ENCODE measurements around the gene TPRA1.

TPRA1 gene

DNA sequence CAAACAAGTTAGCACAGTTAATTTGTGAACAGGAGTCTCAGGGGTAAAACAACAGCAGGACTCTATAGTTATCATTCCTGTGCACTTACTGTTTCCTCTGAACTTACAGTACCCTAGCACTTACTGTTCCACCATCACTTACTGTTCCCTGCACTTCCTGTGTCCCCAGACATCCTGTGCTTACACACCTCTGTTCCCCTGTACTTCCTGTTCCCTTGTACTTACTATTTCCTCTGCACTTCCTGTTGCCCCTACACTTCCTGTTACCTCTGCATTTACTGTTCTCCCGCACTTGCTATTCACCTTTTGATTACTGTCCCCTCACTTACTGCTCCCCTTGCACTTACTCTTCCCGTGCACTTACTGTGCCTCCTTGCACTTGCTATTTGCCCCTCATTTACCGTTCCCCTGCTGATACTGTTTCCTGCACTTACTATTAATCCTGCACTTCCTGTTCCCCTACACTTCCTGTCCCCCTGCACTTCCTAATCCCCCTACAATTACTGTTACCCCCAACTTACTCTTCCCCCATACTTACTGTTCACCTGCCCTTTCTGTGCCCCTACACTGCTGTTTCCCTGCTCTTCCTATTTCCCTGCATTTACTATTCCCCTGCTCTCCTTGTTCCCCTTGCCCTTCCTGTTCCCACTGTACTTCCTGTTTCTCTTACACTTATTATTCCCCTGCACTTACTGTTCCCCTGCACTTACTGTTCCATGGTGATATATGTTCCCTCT, 30.3 kb downstream of the TPRA1 start:
- DNase-seq (ENCODE audit: low spot score) = no peak

DNA sequence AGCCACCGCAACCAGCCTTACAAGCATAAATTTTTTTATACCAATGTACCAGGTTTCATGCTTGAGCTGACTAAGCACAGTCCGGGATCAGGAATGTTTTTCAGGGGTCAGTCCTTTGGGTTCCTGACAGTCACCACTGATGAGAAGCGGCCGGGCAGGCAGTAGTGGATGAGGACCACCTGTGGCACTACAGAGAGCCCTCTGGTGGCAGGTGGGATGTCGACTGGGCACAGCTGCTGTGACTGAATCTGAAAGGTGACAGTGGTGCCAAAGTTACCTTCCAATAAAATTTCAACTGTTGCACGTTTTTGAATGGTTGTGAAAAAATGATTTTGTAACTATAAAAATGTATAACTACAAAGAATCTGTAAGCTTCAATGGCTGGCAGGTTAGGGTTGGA, 34.0 kb downstream of the TPRA1 start:
- peak; percentile 64 for DNase-seq (ENCODE audit: low spot score)

DNA sequence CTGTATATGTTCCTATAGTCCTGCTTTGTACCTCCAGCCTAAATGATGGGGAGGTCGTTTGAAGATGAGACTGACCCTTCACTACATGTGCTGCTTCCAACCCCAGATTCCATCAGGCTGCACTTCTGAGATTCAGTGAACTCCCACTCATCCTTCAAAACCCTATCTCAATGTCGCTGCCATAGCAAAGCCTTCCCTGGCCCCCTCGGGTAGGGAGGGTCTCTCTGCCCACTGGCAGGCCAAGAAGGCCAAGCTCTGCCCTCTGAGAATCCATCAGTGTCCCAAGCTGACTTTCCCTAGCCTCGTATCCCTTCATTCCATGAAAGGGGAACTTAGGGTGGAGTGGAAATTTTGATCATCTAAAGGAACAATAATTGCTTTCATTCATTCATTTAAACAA, 35.4 kb downstream of the TPRA1 start:
- no peak for DNase-seq (ENCODE audit: low spot score)

DNA sequence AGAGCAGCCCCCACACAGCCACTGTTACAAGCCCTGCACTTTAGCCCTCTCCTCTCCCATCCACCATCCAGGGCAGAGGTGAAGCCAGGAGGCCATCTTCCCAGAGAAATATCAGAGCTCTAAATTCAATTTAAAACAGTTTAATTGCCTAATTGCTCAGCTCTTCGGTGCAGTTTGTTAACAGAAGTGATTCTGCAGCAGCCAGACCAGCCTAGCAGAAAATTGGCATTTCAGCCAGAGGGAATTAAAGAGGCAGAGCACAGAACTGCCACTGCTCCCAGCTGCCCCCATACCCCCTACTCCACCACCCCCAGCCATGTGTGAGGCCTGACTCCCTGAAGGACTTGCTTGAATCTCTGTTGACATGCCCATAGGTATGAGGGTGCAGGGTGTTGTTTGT, 38.5 kb downstream of the TPRA1 start:
- DNase-seq (ENCODE audit: low spot score) = no peak

DNA sequence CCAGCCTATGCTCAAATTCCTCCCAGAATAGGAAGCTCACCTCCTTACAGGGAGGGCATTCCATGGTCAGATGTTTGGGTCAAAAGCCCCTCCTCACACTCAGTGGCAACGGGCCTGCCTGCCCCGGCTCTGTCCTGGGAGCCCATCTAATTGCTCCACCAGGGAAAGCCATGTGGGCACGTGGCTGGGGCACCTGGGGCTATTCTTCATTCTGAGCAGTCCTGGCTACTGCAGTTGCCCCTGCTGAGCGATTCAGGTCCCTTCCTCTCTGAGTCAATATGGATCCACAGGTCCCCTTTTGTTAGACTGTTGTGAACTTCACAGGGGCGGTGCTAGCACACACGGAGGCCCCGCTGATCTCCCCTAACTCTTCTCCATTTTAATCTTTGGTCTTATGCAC, 39.4 kb downstream of the TPRA1 start:
- no peak for DNase-seq (ENCODE audit: low spot score)

DNA sequence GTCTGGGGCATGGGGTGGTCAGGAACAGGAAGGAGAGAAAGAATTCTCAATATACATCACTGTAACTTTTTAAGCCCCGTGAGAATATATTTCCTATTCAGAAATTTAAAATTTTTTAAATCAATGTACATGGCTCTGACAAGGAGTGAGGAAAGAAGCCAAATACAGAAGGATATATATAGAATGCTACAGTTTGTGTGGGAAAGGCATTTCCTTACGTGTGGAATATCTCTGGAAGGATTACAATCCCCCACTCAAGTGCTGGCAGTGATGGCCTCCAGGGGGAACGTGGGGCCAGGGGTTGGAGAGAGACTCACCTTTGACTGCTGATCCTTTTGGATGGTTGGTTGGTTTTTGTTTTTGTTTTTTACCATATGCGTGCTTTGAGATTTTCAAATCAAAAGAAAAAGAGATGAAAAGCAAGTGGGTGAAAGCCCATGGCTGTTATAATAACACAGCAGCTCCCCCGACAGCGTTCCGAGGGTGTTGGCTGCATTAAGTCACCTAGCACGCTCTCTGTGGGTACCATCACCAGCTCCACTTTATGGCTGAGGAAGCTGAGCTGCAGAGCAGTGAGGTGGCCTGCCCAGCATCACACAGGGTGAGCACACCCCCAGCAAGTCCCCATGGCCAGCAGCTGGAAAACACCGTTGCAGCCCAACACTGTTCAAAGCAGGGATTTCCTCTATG, 39.9 kb downstream of the TPRA1 start:
- DNase-seq (ENCODE audit: low spot score) = no peak

DNA sequence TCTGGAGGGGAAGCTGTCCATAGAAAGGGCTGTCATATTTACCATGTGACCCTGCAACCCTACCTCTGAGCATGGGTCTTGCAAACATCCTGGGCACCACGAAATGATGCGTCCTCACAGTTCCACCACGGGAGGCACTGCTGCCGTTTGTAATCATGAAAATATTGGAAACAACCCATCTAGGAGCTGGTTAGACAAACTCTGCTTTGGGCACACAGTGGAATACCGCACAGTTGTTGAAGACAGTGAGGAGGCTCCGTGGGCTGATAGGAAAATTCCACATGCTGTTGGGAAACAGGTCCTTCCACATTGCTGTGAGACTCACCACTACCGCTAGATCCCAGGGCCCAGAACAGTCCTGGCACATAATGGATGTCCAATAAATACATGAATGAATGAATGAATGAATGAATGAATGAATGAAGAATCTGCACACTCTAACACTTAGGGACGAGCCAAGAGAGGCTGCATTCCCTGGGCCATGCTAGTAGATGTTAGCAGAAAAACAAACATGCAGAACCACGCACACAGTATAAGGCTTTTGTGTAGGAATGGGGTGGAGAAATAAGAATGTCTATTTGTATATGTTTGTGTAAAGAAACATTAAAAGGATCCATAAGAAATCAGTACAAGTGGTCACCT, 40.6 kb downstream of the TPRA1 start:
- DNase-seq (ENCODE audit: low spot score) = no peak

DNA sequence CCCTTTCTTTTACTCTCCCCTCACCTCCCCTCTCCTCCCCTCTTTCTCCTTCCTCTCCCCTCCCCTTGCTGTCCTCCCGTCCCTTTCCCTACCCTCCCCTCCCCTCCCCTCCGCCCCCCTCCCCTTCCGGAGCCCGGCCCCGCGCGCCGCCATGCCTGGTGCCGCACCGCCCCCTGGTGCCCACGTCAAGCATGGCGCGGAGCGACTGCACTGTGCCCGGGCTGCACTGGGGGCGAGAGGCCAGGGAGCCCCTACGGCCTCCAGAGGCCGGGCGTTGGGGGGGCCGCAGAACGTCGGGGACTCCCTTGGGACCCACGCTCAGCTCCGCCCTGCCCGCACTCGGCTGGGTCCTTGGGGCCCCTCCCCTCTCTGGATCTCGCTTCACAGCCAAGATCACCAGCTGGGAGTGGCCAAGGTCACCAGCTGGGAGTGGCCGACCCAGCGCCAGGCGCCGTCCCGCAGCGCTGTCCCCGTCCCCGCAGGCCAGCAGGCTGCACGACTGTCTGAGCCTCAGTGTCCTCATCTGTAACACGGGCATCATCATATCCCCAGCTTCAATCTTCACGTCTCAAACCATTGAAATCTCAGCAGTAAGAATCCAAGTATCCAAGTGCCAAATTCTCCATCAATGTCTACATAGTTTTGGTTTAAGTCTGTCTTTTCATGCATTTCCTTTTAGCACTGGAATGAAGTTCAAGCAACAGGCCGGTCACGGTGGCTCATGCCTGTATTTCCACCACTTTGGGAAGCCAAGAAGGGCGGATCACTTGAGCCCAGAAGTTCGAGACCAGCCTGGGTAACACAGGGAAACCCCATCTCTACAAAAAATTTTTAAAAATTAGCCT, 42.5 kb downstream of the TPRA1 start:
- DNase-seq (ENCODE audit: low spot score) = peak; percentile 95

DNA sequence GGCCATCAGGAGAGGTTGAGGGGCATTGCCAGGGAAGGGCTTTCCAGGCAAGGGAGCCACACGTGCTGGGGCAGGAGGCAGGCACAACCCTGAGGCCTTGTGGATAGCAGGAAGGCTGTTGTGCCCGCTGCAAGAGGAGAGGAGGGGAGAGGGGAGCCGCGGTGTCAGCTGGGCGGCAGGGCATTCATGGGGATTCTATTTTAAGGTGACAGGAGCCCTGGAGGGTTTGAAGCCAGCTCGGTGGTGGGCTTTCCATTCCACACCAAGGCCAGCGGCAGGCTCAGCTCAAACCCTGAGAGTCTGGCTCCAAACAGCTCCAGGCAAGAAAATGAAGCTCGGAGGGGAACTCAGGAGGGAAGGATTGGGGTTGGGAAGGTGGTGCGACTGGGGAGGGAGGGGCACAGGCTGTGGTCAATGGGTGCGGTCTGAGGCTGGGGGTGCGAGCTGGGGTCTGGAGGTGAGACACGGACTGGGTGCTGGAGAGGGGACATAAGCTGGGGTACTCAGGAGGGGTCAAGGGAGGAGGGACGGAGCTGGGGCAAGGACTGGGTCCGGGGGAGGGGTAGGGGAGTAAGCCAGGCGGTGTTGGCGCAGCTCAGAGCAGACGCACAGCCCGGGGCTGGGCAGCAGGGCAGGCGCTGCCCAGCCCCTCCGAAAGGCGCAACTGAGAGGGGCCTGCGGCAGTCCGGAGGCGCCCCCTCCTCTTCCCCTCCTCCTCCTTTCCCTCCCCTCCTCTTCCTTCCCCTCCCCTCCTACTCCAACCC, 43.4 kb downstream of the TPRA1 start:
- peak; percentile 57 for DNase-seq (ENCODE audit: low spot score)

DNA sequence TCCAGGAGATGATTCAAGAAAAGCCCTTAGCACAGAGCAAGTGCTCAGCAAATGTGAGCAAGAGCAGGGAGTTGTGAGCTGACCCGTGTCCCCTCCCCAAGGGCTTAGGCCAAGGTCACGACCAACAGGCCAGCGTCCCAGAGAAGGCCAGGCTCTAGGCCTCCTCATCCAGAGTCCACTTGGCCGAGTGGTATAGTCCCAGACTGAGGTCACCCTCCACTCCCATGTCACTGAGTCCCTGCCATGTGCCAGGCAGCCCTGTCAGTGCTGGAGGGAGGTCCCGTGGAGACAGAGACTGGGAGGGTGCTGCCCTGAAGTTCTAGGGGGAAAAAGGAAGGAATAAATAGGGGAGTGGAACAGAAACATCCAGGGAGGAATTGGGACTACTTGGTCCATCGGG, 44.0 kb downstream of the TPRA1 start:
- no peak for DNase-seq (ENCODE audit: low spot score)

DNA sequence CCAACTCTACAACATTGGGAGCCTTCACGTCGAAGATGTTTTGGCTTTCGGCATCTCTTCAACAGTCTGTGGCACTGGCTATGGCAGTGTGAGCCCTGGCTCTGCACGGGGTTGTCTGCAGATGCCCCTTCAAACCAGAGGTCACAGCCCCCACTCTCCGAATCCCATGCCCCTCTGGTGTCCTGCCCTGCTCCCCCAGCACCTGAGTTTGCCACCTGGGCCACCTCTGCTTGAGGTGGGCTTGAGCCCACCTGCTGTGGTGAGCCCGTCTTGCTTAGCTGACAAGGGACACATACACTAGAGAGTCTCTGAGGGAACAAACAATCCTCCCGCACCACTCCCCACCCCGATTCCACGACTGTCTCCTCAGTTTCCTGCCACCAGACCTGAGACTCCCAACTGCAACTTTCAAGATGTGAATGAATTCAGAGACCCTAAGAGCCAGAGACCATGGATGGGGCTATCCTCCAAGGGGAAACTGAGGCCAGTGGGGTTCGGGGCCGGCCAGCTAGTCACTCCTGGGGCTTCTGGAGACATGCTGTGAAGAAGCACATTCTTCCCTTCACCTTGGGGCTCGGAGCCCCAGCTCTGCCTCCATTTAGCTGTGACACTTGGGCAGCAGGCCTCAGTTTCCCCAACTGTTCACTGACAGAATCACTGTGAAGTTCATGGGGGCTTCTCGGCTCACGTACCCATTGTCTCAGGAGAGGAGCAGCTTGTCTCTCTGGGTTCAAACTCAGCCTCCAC, 44.6 kb downstream of the TPRA1 start:
- no peak for DNase-seq (ENCODE audit: low spot score)

DNA sequence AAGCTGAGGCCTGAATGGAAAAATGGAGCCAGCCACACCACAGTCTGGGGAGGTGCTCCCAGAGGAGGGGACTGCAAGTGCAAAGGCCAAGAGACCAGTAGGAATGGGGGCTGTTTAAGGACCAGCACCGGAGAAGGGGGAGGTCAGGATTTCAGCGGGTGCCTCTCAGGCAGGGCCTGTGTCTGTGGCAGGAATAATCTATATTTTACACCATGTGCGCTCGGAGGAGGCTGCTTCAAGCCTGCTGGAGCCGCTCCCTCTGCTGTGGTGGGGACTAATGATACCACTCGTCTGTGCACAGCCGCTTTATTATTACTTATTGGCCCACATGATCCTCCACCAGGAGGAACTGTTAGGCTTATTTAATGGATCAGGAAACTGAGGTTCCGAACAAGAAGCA, 45.3 kb downstream of the TPRA1 start:
- DNase-seq (ENCODE audit: low spot score) = no peak

DNA sequence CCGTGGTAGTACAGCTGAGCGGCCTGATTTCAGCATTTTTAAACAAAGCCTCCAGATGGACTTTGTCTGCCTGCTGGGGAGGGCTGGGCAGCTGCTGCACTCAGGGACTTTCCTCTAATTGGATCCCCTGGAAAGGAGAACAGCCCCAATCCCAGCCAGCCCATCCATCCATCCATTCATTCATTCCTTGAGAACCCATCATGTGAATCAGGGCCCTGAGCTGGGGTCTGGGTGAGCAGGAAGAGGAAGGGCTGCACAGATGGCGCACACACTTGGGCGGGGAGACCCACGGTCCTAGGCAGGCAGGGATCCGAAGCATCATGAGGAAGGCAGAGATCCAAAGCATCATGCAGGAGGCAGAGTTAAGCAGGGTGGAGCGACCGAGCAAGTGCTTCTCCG, 45.7 kb downstream of the TPRA1 start:
- DNase-seq (ENCODE audit: low spot score) = no peak

DNA sequence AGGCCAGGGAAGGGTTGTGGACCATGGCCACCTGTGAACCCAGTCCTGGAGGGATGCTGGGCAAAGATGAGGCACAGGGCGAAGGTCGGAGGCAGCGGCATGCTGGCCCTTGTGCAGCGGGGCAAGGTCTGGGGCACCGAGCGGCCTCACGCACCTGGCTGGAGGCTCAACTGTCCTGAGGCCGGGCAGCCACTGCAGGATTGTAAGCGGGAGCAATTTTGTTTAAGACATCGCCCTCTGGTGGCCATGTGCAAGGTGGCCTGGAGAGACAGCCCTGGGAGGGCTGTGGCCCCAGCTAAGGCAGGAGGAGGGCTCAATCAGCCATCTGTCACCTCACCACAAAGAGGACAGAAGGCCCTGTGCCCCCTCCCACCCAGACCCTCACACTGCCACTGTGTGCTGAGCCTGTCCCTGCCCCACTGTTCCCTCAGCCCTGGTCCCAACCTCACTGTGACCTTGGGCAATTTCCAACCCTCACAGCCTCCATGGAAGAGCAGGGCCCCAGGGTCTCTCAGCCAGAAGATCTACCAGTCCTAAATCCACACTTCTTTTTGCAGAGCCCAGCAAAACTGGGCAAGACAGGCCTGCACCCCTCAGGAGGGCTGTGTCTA, 46.2 kb downstream of the TPRA1 start:
- DNase-seq (ENCODE audit: low spot score) = peak; percentile 90

DNA sequence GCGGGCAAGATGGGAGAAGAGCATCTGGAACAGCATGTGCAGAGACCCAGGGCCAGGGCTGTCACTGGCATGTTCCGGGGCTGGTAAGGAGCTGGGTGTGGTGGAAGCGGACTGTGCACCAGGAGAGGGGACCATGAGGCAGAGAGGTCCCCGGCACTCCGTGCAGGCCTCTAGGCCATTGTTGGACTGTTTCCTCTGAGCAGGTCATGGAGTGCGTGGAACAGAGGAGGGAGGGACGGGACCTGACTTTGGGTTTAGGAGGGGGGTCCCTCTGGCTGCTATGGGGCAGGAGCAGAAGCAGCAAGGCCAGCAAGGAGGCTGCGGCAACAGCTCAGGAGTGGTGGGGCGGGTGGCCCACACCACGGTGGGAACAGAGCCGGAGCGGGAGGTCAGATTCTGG, 47.1 kb downstream of the TPRA1 start:
- DNase-seq (ENCODE audit: low spot score) = no peak

DNA sequence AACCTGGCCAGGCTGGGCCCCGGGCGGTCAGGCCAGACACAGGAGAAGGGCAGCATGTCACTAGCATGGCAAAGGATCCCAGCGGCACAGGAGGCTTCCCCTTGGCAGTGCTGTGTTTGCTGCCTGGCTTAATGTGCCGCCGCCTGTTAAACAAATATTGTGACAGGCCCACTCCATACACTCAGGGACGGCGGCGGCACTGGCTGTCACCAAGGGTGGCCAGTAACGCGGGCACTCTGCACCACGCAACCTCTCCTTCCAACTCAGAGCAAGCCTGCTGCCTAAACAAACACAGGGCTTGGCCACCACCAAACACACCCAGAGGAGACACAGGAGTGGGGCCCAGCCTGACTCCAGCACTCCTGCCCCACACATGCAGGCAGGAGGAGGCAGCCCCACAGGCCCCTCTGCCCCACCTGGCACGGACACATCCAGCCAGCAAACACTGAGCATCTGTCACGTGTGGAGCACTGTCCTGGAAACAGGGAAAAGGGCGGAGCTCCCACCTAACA, 48.0 kb downstream of the TPRA1 start:
- no peak for DNase-seq (ENCODE audit: low spot score)

DNA sequence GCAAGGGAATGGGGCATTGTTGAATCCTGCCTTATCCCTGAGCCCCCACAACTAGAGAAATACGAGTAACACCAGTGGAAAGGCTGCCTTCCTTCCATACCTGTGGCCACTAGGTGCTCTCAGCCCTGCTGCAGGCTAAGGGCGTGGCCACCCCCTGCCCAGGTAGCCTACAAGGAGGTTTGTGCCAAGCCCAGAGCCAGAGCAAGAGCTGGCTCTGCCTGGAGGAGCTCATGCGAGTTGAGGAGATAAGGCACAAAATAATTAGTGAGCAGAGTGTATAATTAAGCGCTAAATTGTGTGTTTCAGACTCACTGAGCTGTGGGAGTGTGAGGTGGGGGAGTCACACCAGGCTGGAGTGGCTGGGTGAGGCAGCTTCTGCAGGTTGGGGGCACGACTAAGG, 49.2 kb downstream of the TPRA1 start:
- DNase-seq (ENCODE audit: low spot score) = no peak

DNA sequence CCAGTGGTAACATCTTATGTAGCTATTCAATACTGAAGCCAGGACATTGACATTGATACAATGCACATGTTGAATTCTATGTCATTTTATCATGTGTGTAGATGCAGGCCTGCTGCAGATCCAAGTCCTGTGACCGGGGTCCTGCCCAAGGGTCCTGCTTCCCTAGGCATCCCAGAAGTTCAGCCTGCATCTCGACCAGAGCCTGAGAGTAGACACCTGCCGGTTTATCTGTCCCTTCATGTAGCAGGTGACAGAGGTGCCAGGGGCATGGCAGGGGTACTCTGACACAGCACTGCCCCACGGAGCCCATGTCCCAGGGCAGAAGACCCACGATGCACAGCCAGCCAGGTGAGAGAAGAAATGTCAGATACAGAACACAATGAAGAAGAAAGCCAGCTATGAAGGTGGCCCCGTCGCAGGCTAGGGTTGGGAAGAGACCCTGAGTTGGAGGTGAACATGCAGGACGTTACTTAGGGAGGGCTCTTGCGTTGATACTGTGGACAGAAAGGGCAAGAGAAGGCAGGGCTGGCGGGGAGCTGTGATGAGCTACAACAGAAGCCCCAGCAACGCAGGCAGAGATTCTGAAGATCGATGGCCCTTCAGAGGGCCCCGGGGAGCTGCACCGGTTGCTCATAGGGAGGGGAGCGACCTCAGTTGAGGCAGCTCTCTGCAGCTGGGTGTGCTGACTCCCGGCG, 51.0 kb downstream of the TPRA1 start:
- no peak for DNase-seq (ENCODE audit: low spot score)

DNA sequence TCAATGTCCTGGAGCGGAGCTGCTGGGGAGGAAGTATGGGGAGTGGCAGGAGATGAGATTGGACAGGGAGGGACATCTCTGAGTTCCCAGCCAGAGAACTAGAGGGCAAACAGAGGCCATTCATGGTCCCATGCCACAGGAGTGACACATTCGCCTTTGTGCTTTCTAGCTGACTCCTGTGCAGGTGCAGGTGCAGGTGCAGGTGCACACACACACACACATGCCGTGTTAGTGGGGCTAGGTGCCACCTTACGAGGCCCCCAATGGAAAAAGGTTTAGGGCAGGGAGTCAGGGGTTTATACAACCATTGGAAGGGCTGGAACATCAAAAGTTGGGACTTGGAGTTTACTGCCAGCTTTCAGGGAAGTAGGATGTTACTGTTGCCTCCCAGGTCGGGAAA, 52.0 kb downstream of the TPRA1 start:
- DNase-seq (ENCODE audit: low spot score) = no peak
